Fibroblast of skin of scalp (primary cell): ENCODE measurements around the gene MPO.

Experiments
- DNase-seq: peaks from one replicate; pipeline ENCODE4 v3.0.0-alpha.2; 2013

Gene MPO

GRCh38 chr17:58278661-58279015 is 2.1 kb downstream of the MPO start:
- no peak for DNase-seq

DNA sequence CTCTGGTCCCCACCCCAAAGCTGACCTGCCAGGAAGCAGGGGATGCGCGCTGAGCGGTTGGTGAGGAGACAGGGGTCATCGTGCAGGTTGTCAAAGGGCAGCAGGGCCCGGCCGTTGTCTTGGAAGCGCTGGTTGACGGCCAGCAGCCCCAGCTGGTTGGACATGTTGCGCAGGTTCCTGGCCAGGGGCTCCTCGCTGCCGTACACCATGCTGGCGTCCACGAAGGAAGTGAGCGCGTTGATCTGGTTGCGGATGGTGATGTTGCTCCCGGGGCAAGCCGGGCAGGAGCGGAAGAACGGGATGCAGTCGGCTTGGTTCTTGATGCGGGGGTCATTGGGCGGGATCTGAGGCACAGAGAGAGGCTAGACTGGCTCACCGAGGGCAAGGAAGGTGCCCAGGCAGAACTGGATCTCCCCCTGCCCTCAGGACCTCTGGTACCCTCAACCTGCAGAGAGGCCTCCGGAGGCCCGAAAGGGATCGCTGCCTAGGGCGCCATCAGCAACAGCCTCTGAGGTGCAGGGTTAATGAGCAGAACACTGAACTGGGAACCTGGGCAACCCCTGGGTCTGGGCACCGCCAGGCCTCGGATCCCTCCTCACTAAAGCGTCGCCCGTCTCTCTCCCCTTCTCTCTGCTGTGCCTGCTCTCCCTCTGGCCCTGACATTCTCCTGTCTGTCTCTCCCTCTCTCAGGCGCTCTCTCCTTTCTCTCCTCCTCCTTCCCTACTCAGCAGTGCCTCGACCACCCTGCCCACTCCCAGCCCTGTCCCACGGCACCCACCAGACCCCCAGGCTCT is 2.7 kb downstream of the MPO start:
- DNase-seq, result no peak

DNA sequence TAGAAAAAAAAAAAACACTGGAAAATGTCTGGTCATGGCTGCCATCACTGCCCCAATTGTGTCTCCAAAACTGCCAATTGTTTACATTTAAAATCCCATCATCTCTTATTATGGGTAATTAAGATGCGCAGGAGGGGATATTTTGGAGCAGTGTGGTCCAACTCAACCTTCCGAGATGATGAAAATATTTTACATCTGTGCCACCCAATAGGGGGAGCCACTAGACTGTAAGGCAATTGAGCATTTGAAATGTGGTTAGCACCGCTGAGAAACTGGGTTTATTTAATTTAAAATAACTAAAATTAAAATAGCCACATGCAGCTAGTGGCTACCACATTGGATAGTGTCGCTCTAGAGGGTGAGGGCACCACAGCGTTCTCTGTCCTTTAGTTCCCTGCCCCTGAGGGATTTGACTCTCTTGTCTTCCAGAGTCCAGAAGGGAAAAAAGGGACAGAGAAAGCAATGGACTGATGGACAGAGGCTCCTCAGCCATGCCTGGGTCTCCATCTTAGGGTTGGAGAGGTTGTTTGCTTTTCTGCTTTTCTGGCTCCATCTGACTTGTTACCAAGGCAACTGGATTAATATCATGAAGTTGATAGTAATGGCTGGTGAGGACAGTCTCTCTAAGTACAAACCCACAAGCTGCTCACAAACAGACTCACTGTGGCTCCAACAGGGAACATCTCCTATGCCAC is 3.5 kb downstream of the MPO start:
- peak; percentile 6 for DNase-seq

- DNase-seq, result no peak
Observed at GRCh38 chr17:58276423-58276822, 4.3 kb downstream of the MPO start.

- DNase-seq, result no peak
Observed at GRCh38 chr17:58275417-58275816, 5.3 kb downstream of the MPO start.

GRCh38 chr17:58273453-58274104 is 7.2 kb downstream of the MPO start:
- DNase-seq, result no peak

DNA sequence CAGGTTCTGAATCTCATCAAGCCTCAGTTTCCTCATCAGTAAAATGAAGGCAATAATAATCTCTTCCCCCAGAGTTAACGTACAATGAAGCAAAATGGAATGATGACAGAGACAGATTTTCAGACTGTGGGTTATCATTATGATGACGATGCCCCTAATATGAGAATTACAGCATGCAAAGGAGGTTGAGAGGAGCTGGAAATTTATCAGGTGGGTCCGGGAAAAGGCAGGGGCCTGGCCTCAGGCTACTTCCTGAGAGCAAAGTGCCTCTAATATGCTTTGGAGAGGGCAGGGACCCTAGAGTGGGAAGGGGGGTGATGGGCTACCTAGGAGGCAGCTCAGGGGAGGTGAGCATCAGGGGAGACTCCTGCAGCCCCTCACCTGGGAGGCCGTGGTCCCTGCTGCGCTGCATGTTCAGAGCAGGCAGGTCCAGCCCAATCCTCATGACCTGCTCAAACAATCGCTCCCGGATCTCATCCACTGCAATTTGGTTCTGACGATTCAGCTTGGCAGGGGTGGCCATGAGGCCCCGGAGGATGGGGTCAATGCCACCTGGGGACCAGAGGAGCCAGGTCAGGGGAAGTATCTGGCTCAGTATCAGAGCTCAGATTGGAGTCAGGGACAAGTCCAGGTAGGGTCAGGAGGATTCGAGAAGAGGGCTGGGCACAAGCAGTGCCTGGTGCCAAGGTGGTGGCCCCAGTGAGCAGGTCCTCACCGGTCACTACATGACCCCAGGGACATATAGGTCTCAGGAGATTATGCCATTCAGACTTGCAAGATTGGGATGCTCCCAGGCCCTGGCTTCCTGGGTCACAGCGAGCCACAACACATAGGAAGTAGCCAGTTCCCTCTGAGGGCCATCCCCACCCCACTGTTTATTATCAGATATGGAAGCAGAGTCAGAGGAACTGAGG is 8.1 kb downstream of the MPO start:
- DNase-seq, result no peak

DNA sequence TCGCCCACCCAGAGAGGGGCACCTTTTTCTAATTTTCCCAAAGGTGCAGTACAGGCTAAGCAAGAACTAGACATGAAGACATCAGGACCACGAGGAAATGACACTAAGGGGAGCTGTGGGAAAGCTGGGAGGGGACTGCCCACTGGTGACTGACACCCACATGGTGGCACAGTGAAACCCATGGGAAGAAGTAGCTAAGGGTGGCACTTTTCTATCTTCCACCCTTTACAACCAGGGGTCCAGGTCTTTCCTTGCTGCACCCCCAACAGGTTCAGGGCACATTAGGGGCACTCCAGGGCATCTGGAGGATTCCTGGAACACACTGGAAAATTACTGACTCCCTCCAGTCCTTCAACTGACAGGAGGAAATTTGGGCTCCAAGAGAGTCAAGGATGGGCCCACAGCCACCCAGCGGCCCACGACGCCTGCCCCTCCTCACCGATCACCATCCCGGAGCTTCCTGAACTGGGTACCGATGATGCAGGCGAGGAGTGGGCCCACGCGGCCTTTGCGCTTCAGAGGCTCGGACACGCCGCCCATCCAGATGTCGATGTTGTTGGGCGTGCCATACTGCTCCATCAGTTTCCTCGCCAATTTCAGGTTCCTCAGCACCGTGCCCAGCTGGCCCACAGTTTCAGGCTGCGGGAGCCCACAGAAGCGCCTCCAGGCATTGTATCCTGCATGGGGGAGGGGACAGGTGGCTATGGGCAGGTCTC is 9.4 kb downstream of the MPO start:
- no peak for DNase-seq

- no peak for DNase-seq
Observed at GRCh38 chr17:58270476-58271215, 10.1 kb downstream of the MPO start.

DNA sequence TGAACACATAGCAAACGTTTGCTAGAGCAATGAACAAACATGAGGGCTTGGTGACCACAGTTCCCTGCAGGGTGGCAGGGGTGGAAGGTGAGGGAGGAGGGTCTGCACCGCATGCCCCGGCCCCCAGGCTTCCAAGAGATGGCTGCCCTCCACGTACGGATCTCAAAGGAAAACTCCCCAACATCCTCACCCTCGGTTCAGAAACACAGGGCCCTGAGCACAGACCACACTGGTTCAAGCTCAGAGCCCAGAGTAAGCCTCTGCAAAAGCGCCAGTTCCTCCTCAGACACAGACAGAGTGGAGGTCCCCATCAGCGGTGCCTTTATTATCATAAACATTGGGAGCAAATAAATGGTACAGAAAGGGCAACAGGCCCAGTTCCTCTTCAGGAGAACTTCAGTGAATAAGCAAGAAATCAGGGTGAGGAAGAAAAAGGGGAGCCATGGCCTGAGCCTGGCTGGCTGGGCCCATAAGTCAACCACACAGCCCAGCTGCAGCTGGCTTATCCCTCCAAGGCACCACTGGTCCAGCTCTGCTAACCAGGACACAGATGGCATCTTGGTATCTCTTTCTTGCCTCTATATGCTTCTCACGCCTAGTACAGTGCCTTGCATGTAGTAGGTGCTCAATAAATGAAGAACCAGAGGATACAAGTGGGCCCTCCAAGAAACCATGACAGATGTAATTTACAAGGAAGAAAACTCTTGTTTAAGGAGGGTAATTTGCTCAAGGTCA is 11.0 kb downstream of the MPO start:
- no peak for DNase-seq

DNA sequence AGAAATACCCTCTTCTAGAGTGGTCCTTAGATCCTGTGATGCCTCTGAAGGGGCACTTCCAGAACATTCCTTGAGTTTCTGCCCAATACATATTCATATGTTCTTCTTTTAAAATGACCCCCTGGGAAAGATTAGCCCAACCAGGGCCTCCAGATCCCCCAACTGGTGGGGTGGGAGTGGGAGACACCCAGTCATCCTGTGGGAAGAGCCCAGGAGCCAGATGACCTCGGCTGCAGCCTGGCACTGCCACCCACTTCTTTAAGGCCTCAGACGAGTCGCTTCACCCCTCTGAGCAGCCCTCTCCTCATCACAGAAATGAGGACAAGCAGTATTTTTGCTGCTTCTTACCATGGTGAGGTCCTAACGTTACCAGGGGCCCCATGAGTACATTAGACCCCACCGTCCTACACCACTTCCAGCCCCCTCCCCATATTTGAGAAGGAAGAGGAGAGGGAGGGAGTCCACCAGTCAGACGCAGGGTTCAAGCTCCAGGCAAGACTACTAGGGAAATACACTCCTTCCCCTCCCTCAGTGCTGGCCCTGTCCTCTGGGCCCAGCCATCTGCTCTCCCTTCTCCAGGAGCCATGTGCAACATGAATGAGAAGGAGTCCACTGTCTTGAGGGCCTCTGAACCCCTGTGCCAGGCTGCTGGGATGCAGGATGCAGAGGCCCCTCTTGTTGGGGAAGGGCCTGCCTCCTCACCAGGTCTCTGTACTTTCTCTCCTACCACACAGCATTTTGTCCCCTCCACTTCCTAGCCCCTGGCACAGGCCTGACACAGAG is 11.8 kb downstream of the MPO start:
- DNase-seq, result no peak

- DNase-seq, result no peak
Observed at GRCh38 chr17:58268326-58268725, 12.4 kb downstream of the MPO start.

GRCh38 chr17:58267347-58268324 is 13.1 kb downstream of the MPO start:
- no peak for DNase-seq

DNA sequence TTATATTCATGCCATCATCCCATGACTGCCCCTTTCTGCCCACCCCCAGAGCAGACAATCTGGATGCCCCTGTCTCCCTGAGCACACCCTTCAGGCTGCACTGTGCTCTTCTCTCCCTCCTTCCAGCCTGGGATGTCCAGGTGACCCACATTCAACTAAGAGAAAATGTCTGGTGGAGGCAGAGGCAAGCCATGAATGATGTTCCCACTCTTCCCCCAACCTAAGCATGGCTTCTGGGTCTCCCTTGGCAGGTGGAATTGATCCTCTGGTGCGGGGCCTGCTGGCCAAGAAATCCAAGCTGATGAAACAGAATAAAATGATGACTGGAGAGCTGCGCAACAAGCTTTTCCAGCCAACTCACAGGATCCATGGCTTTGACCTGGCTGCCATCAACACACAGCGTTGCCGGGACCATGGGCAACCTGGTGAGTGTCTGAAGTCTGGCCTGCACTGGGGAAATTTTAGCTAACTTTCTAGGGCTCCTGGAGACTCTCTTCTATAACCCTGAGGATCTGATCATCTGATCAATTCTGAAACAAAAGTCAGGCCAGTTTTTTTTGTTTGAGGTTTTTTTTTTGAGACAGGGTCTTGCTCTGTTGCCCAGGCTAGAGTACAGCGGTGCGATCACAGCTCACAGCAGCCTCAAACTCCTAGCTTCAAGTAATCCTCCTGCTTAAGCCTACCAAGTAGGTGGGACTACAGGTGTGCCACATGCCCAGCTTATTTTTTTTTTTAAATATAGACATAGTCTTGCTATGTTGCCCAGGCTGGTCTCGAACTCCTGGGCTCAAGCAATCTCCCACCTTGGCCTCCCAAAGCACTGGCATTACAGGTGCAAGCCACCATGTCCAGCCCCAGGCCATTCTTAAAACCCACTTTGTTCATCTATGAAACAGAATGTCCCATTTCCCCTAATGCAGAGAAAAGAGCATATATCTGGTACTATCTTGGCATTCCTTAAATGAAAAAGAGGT is 14.5 kb downstream of the MPO start:
- DNase-seq, result no peak

DNA sequence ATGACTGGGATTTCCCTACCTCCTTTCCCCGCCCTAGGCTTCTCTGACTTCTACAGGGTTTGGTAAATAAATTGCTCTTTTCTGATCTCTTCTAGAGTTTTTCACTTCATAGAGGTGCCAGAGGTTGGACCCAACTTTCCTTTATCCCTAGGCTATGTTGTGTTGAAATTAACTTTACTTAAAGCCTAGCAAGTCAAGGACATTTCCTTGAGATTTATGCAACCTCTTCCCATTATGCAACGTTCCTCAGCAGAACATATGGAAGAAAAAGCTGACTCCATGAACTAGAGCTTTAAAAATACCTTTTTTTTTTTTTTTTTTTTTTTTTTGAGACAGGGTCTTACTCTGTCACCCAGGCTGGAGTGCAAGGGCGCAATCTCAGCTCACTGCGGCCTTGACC is 15.5 kb downstream of the MPO start:
- DNase-seq, result no peak

GRCh38 chr17:58264407-58265103 is 16.2 kb downstream of the MPO start:
- DNase-seq, result no peak

DNA sequence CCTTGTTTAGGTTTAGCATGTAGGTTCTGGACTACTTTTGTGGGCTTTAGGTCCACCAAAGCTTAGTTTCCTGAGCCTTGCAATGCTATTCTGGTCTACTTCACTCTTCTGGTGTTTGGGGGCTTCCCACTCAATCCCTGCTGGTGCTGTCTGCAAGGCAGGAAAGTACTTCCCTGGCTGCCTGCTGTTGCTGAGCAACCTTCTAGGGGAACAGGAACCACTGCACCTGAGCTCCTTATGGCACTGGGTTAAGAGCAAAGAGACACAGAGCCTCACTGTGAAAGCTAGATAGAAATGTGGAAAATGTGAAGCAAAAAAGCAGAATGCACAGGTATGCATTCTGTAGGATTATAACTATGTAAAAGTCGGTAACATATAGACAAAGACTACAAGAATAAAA is 17.0 kb downstream of the MPO start:
- DNase-seq, result no peak
